HEK293 (cell line): ENCODE results near the gene TICRR.

Source experiments
- KLF9 ChIP-seq: fragments of 450-650 bp; formaldehyde crosslinking; IDR thresholded peaks from 2 replicates; pipeline ENCODE4 v1.5.1; 2016; ENCODE audit warnings: missing biosample characterization, missing genetic modification characterization, low read depth
- PRDM1 ChIP-seq: fragments of 450-650 bp; formaldehyde crosslinking; IDR thresholded peaks from 2 replicates; pipeline ENCODE4; 2016; ENCODE audit warnings: missing biosample characterization, missing genetic modification characterization
- SCRT2 ChIP-seq: fragments of 450-650 bp; formaldehyde crosslinking; IDR thresholded peaks from 2 replicates; pipeline ENCODE4 v1.5.1; 2016; ENCODE audit warnings: missing biosample characterization, missing genetic modification characterization
- YY1 ChIP-seq: fragments of 450-650 bp; formaldehyde crosslinking; IDR thresholded peaks from 2 replicates; pipeline ENCODE4 v1.5.1; 2018; ENCODE audit warnings: missing biosample characterization, missing genetic modification characterization
- ZBTB7A ChIP-seq: fragments of 450-650 bp; formaldehyde crosslinking; IDR thresholded peaks from 2 replicates; pipeline ENCODE4 v1.5.1; 2016; ENCODE audit warnings: low read depth, missing biosample characterization, missing genetic modification characterization
- ZNF133 ChIP-seq: fragments of 450-650 bp; formaldehyde crosslinking; IDR thresholded peaks from 2 replicates; pipeline ENCODE4 v1.5.1; 2016; ENCODE audit warnings: missing biosample characterization, missing genetic modification characterization
- ZNF654 ChIP-seq: fragments of 450-650 bp; formaldehyde crosslinking; IDR thresholded peaks from 2 replicates; pipeline ENCODE4 v1.5.1; 2016; ENCODE audit warnings: low read depth, missing biosample characterization, missing genetic modification characterization
- ZNF76 ChIP-seq: fragments of 450-650 bp; formaldehyde crosslinking; IDR thresholded peaks from 2 replicates; pipeline ENCODE4; 2016; ENCODE audit warnings: low read depth, missing biosample characterization, missing genetic modification characterization, borderline replicate concordance
- TF ChIP-seq, protein P1 (sequence below): fragments of 450-650 bp; formaldehyde crosslinking; IDR thresholded peaks from 2 replicates; pipeline ENCODE4 v1.5.1; 2016; ENCODE audit warnings: missing biosample characterization, missing genetic modification characterization

DNA sequence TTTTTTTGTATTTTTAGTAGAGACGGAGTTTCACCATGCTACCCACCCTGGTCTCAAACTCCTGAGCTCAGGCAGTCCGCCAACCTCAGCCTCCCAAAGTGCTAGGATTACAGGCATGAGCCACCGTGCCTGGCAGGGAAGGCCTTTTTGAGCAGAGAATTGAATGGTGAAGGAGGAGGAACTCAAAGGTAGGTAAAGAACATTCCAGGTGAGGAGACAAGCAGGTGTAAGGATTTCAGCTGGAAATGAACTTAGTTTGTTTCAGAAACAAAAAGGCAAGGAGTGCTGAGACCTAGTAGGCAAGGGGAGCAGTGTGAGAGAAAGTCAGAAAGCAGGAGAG lies 2.5 kb downstream of the TICRR start:
- TF ChIP-seq YY1 (tag by site-specific recombination), result no peak
- TF ChIP-seq ZNF76 (tag by site-specific recombination), result no peak
- TF ChIP-seq, protein P1, sequence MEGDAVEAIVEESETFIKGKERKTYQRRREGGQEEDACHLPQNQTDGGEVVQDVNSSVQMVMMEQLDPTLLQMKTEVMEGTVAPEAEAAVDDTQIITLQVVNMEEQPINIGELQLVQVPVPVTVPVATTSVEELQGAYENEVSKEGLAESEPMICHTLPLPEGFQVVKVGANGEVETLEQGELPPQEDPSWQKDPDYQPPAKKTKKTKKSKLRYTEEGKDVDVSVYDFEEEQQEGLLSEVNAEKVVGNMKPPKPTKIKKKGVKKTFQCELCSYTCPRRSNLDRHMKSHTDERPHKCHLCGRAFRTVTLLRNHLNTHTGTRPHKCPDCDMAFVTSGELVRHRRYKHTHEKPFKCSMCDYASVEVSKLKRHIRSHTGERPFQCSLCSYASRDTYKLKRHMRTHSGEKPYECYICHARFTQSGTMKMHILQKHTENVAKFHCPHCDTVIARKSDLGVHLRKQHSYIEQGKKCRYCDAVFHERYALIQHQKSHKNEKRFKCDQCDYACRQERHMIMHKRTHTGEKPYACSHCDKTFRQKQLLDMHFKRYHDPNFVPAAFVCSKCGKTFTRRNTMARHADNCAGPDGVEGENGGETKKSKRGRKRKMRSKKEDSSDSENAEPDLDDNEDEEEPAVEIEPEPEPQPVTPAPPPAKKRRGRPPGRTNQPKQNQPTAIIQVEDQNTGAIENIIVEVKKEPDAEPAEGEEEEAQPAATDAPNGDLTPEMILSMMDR (tag by site-specific recombination), result no peak
- no peak for TF ChIP-seq ZNF654 (tag by site-specific recombination)
- no peak for TF ChIP-seq PRDM1 (tag by site-specific recombination)
- TF ChIP-seq SCRT2 (tag by site-specific recombination), result no peak
- TF ChIP-seq ZNF133 (tag by site-specific recombination), result no peak
- TF ChIP-seq ZBTB7A (tag by site-specific recombination), result no peak
- no peak for TF ChIP-seq KLF9 (tag by site-specific recombination)
